OCI-LY1 (cell line): ENCODE measurements around the gene ITGB3BP.

Source experiments
- H2AFZ ChIP-seq: fragments of 200-600 bp; sonication (generic), shearing (Covaris generic); 2 replicates; pipeline ENCODE4 v1.6.0; 2014; ENCODE audit warnings: antibody characterized with exemption, mild to moderate bottlenecking, low read length
- H3F3A ChIP-seq: fragments of 200-600 bp; sonication (generic), shearing (Covaris generic); 2 replicates; pipeline ENCODE4 v1.6.0; 2014; ENCODE audit warnings: mild to moderate bottlenecking, antibody characterized with exemption, low read length, moderate library complexity; ENCODE audit not compliant: insufficient read depth
- H3K27ac ChIP-seq: fragments of 200-600 bp; sonication (generic); 2 replicates; pipeline ENCODE4 v1.5.1; 2014; ENCODE audit warnings: low read length, mixed run types, mild to moderate bottlenecking, low read depth; ENCODE audit not compliant: poor library complexity, severe bottlenecking
- H3K27me3 ChIP-seq: fragments of 200-600 bp; sonication (generic); 2 replicates; pipeline ENCODE4 v1.6.0; 2014; ENCODE audit warnings: antibody characterized with exemption, mild to moderate bottlenecking, low read length, moderate library complexity; ENCODE audit not compliant: insufficient read depth
- H3K36me3 ChIP-seq: fragments of 200-600 bp; sonication (generic); 2 replicates; pipeline ENCODE4 v1.6.1; 2014; ENCODE audit warnings: mild to moderate bottlenecking, antibody characterized with exemption, low read length, moderate library complexity, mixed read lengths; ENCODE audit not compliant: insufficient read depth
- H3K4me1 ChIP-seq: fragments of 200-600 bp; sonication (generic); 2 replicates; pipeline ENCODE4 v1.5.1; 2014; ENCODE audit warnings: mild to moderate bottlenecking, low read length, moderate library complexity; ENCODE audit not compliant: insufficient read depth, severe bottlenecking
- H3K4me2 ChIP-seq: fragments of 200-600 bp; sonication (generic), shearing (Covaris generic); 2 replicates; pipeline ENCODE4 v1.6.1; 2014; ENCODE audit warnings: low read length
- H3K4me3 ChIP-seq: fragments of 200-600 bp; sonication (generic); 2 replicates; pipeline ENCODE4 v1.5.1; 2014; ENCODE audit warnings: low read length, low read depth, mild to moderate bottlenecking, mixed read lengths; ENCODE audit not compliant: poor library complexity, severe bottlenecking
- H3K79me2 ChIP-seq: fragments of 200-600 bp; shearing (Covaris generic); 2 replicates; pipeline ENCODE4 v1.6.1; 2016; ENCODE audit warnings: mixed run types, low read length, mixed read lengths; ENCODE audit not compliant: insufficient read depth
- H3K9ac ChIP-seq: fragments of 200-600 bp; sonication (generic), shearing (Covaris generic); 2 replicates; pipeline ENCODE4 v1.6.1; 2014; ENCODE audit warnings: mild to moderate bottlenecking, low read length, mixed read lengths
- H3K9me2 ChIP-seq: fragments of 200-600 bp; sonication (generic), shearing (Covaris generic); 2 replicates; pipeline ENCODE4 v1.6.1; 2014; ENCODE audit warnings: low read depth, mild to moderate bottlenecking, low read length, mixed read lengths
- H3K9me3 ChIP-seq: fragments of 200-600 bp; shearing (Covaris generic); 2 replicates; pipeline ENCODE4 v1.6.1; 2014; ENCODE audit warnings: low read length, mixed read lengths
- H4K20me1 ChIP-seq: fragments of 200-600 bp; sonication (generic), shearing (Covaris generic); 2 replicates; pipeline ENCODE4 v1.6.0; 2016; ENCODE audit warnings: mild to moderate bottlenecking, low read length; ENCODE audit not compliant: insufficient read depth
- EZH2 ChIP-seq: fragments of 200-600 bp; sonication (generic), shearing (Covaris generic); IDR thresholded peaks from 2 replicates; pipeline ENCODE4 v1.8.0; 2017; ENCODE audit warnings: borderline replicate concordance, mixed run types, mild to moderate bottlenecking, antibody characterized with exemption, low read length, moderate library complexity, mixed read lengths
- TF ChIP-seq, protein P1 (sequence below): fragments of 200-600 bp; sonication (generic), shearing (Covaris generic); IDR thresholded peaks from 2 replicates; pipeline ENCODE4 v1.5.1; 2017; ENCODE audit warnings: mild to moderate bottlenecking, antibody characterized with exemption, low read length, moderate library complexity, mixed read lengths

ITGB3BP gene

DNA sequence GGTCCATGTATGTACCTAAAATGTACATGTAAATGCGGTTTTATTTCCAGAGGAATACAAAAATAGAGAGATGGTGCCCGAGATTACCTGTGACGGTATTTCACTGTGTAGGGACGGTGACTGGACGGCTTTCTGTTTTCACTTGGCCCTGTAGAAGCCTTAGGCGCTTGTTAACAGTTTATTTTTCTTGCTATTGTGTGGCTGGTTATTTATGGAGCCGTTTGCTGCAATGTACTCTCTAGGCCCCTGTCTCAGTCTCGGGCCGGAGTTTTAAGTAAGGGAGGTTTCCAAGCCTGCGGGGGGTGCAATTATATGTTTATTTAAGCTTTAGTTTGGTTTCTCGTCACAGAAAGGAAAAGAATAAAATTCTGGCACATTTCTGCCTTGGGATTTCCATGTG lies 713 bp upstream of the ITGB3BP start:
- peaks cover 31% of the 10 kb centered on the region for H3K4me1 ChIP-seq
- H3K9me2 ChIP-seq: no peaks in the 10 kb centered on the region
- H3K27me3 ChIP-seq: no peaks in the 10 kb centered on the region
- H3K9me3 ChIP-seq: no peaks in the 10 kb centered on the region
- no peak for TF ChIP-seq EZH2
- TF ChIP-seq, protein P1, sequence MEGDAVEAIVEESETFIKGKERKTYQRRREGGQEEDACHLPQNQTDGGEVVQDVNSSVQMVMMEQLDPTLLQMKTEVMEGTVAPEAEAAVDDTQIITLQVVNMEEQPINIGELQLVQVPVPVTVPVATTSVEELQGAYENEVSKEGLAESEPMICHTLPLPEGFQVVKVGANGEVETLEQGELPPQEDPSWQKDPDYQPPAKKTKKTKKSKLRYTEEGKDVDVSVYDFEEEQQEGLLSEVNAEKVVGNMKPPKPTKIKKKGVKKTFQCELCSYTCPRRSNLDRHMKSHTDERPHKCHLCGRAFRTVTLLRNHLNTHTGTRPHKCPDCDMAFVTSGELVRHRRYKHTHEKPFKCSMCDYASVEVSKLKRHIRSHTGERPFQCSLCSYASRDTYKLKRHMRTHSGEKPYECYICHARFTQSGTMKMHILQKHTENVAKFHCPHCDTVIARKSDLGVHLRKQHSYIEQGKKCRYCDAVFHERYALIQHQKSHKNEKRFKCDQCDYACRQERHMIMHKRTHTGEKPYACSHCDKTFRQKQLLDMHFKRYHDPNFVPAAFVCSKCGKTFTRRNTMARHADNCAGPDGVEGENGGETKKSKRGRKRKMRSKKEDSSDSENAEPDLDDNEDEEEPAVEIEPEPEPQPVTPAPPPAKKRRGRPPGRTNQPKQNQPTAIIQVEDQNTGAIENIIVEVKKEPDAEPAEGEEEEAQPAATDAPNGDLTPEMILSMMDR: no peak
- peak overlapping the region; percentile 80 for H2AFZ ChIP-seq
- H4K20me1 ChIP-seq: no peaks in the 10 kb centered on the region
- H3K36me3 ChIP-seq: peaks cover 11% of the 10 kb centered on the region; the same call in 1 of the 2 replicates
- peaks cover 40% of the 10 kb centered on the region for H3K79me2 ChIP-seq
- peak overlapping the region; percentile 90 for H3K9ac ChIP-seq
- H3K4me3 ChIP-seq: peak overlapping the region; percentile 87
- no peaks in the 10 kb centered on the region for H3F3A ChIP-seq
- peak overlapping the region; percentile 89 for H3K4me2 ChIP-seq
- peak overlapping the region; percentile 89 for H3K27ac ChIP-seq

DNA sequence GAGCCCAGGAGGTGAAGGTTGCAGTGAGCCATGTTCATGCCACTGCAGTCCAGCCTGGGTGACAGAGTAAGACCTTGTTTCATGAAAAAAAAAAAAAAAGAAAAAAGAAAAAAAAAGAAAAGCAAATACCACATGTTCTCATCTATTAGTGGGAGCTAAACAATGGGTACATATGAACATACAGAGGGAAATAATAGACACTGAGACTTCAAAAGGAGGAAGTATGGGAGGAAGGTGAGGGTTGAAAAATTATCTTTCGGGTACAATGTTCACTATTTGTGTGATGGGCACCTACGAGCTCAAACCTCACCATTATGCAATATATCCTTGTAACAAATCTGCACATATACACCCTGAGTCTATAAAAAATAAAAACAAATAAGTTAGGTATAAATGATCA lies 6.4 kb downstream of the ITGB3BP start:
- Histone ChIP-seq H3K9me3 (peaks cover 3% of the 10 kb centered on the region; the same call in 1 of the 2 replicates), H3K27ac (no peak overlapping the region), H3K9me2 (no peaks in the 10 kb centered on the region), H3K4me3 (no peak overlapping the region), H3K27me3 (no peaks in the 10 kb centered on the region), H3K4me2 (no peak overlapping the region), H3F3A (no peaks in the 10 kb centered on the region), H3K4me1 (peaks cover 9% of the 10 kb centered on the region), H3K79me2 (peaks cover 46% of the 10 kb centered on the region), H3K36me3 (0 out of 2 replicates have a peak, but pooled peaks cover 9% of the 10 kb centered on the region), H3K9ac (no peak overlapping the region), H4K20me1 (no peaks in the 10 kb centered on the region), H2AFZ (no peak overlapping the region)
- TF ChIP-seq, protein P1: no peak
- TF ChIP-seq EZH2: no peak

DNA sequence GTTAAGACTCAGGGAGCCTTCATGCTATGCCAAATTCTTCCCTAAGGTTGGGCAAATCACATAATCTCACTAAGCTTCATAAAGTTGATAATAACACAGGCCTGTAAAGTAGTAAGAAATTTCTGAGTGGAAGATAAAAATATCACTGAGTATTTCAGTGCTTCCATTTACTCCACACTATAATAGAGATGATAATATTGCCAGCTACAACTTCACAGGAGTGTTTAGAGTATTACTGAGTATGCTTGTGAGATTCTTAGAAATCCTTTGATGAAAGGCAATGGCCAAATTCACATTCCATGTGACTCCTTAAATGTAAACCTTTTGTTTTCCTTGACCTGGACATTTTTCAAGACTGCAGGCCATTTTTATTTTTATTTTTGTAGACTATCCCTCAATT lies 10.4 kb downstream of the ITGB3BP start:
- Histone ChIP-seq H3F3A (no peaks in the 10 kb centered on the region), H3K9me2 (no peaks in the 10 kb centered on the region), H3K4me2 (no peak overlapping the region), H3K27ac (no peak overlapping the region), H4K20me1 (no peaks in the 10 kb centered on the region), H3K36me3 (peaks cover 26% of the 10 kb centered on the region), H3K4me1 (no peaks in the 10 kb centered on the region), H3K27me3 (no peaks in the 10 kb centered on the region), H3K9me3 (peaks cover 3% of the 10 kb centered on the region; the same call in 1 of the 2 replicates), H3K79me2 (peaks cover 16% of the 10 kb centered on the region), H3K9ac (no peak overlapping the region), H3K4me3 (no peak overlapping the region), H2AFZ (no peak overlapping the region)
- TF ChIP-seq EZH2: no peak
- TF ChIP-seq, protein P1: no peak
